Hepatocyte (in vitro differentiated cells): Measurements from ENCODE around the gene CAV2.

Experiments
- CTCF ChIP-seq: fragments of 200-600 bp; sonication (generic); IDR thresholded peaks from 2 replicates; pipeline ENCODE4 v1.5.1; 2016; ENCODE audit warnings: antibody characterized with exemption, mild to moderate bottlenecking; ENCODE audit not compliant: poor library complexity
- EZH2phosphoT487 ChIP-seq: fragments of 200-600 bp; sonication (generic); IDR thresholded peaks from one replicate; pipeline ENCODE4 v1.6.1; 2018; ENCODE audit warnings: antibody characterized with exemption, mild to moderate bottlenecking, low read depth, moderate library complexity; ENCODE audit not compliant: unreplicated experiment, severe bottlenecking

- TF ChIP-seq CTCF (no peak), EZH2phosphoT487 (no peak)
Measured at GRCh38 chr7:116505278-116505677, 5.7 kb downstream of the CAV2 start.
